IMR-90 (cell line): ENCODE results near the gene CYFIP2. TPM values are rescaled to one million over a fixed set of nuclear protein-coding genes. Genes with fewer than 3 reads are reported as not detected.

Experiments
- ATAC-seq: fragments of 200-7000 bp; cut with Tn5 transposase; 2 replicates; pipeline ENCODE4 v1.9.1; 2020; ENCODE audit warnings: low read depth, mild to moderate bottlenecking, moderate library complexity
- BruUV-seq: library from RNA; stranded (reverse); fragments of 400-500 nt; replicated peaks from 2 replicates; lab custom pipeline; 2021; lab: Mats Ljungman, UMichigan
- CTCF ChIA-PET: fragments of 300-600 bp; formaldehyde crosslinking; extraction: SDS; loops from one replicate; lab custom pipeline; 2021; ENCODE audit warnings: antibody characterized with exemption; lab: Yijun Ruan, JAX
- POLR2A ChIA-PET: fragments of 300-600 bp; sonication (Branson Sonifier 250); formaldehyde crosslinking; loops from one replicate; lab custom pipeline; 2022; ENCODE audit warnings: antibody characterized with exemption; ENCODE audit not compliant: unreplicated experiment; lab: Charles Lee
- DNase-seq: peaks from one replicate; pipeline ENCODE4 v3.0.0; 2013
- H2AFZ ChIP-seq: replicated peaks from 2 replicates; pipeline ENCODE3; 2013; ENCODE audit warnings: low read length, mild to moderate bottlenecking; ENCODE audit not compliant: poor library complexity
- H2AK5ac ChIP-seq: 2 replicates; pipeline ENCODE4 v1.6.1; 2013; ENCODE audit warnings: low read depth, low read length, inconsistent platforms
- H2AK9ac ChIP-seq: replicated peaks from 2 replicates; pipeline ENCODE3; 2013; ENCODE audit warnings: mild to moderate bottlenecking, low read depth, low read length, moderate library complexity; ENCODE audit not compliant: poor library complexity
- H2BK120ac ChIP-seq: 2 replicates; pipeline ENCODE4 v1.6.1; 2013; ENCODE audit warnings: low read depth, low read length, inconsistent platforms
- H2BK15ac ChIP-seq: 3 replicates; pipeline ENCODE4 v1.6.1; 2013; ENCODE audit warnings: low read depth, low read length, inconsistent platforms
- H2BK20ac ChIP-seq: 2 replicates; pipeline ENCODE4 v1.6.1; 2013; ENCODE audit warnings: low read depth, mild to moderate bottlenecking, inconsistent platforms, low read length, moderate library complexity
- H2BK5ac ChIP-seq: 2 replicates; pipeline ENCODE4 v1.6.1; 2013; ENCODE audit warnings: mild to moderate bottlenecking, low read depth, low read length, inconsistent platforms; ENCODE audit not compliant: poor library complexity, severe bottlenecking
- H3K14ac ChIP-seq: replicated peaks from 2 replicates; pipeline ENCODE4 v1.6.1; 2013; ENCODE audit warnings: low read depth, low read length, inconsistent platforms
- H3K18ac ChIP-seq: 2 replicates; pipeline ENCODE4 v1.6.1; 2013; ENCODE audit warnings: low read depth, low read length, control low read depth
- H3K23ac ChIP-seq: 2 replicates; pipeline ENCODE4 v1.6.1; 2013; ENCODE audit warnings: low read depth, low read length, inconsistent platforms
- H3K27ac ChIP-seq: 2 replicates; pipeline ENCODE4 v1.5.1; 2013; ENCODE audit warnings: mild to moderate bottlenecking, control low read depth, low read length; ENCODE audit not compliant: insufficient read depth
- H3K27me3 ChIP-seq: 2 replicates; pipeline ENCODE4 v1.6.1; 2013; ENCODE audit warnings: low read length; ENCODE audit not compliant: control insufficient read depth, insufficient read depth
- H3K36me3 ChIP-seq: 2 replicates; pipeline ENCODE4 v1.6.1; 2013; ENCODE audit warnings: low read length, mixed read lengths; ENCODE audit not compliant: control insufficient read depth, insufficient read depth
- H3K4ac ChIP-seq: 2 replicates; pipeline ENCODE4 v1.6.1; 2013; ENCODE audit warnings: low read depth, low read length, inconsistent platforms
- H3K4me1 ChIP-seq: 2 replicates; pipeline ENCODE4 v1.6.1; 2013; ENCODE audit warnings: low read length, mixed read lengths; ENCODE audit not compliant: control insufficient read depth, insufficient read depth
- H3K4me2 ChIP-seq: 2 replicates; pipeline ENCODE4 v1.6.1; 2013; ENCODE audit warnings: low read depth, mild to moderate bottlenecking, control low read depth, low read length, moderate library complexity
- H3K4me3 ChIP-seq: 2 replicates; pipeline ENCODE4 v1.5.1; 2013; ENCODE audit warnings: low read depth, mild to moderate bottlenecking, control low read depth, low read length, moderate library complexity; ENCODE audit not compliant: insufficient read depth
- H3K56ac ChIP-seq: 2 replicates; pipeline ENCODE4 v1.6.1; 2013; ENCODE audit warnings: low read length, inconsistent platforms; ENCODE audit not compliant: insufficient read depth; ENCODE audit errors: extremely low read depth
- H3K79me1 ChIP-seq, 2 experiments: 2 replicates each; pipeline ENCODE4 v1.6.1; 2013; ENCODE audit warnings: low read length in 2 of 2, inconsistent platforms in 1 of 2, low read depth in 1 of 2
- H3K9ac ChIP-seq: 2 replicates; pipeline ENCODE4 v1.6.1; 2013; ENCODE audit warnings: low read depth, low read length, control low read depth
- H3K9me1 ChIP-seq: 2 replicates; pipeline ENCODE4 v1.6.1; 2013; ENCODE audit warnings: low read length, inconsistent platforms; ENCODE audit not compliant: insufficient read depth
- H3K9me3 ChIP-seq: 2 replicates; pipeline ENCODE4 v1.6.1; 2013; ENCODE audit warnings: low read length; ENCODE audit not compliant: control insufficient read depth, insufficient read depth
- H4K20me1 ChIP-seq: 2 replicates; pipeline ENCODE4 v1.6.1; 2013; ENCODE audit warnings: low read length, inconsistent platforms; ENCODE audit not compliant: insufficient read depth
- H4K5ac ChIP-seq: 2 replicates; pipeline ENCODE4 v1.6.1; 2013; ENCODE audit warnings: mild to moderate bottlenecking, low read depth, low read length, control low read depth
- H4K8ac ChIP-seq, 2 experiments: 2 replicates each; pipeline ENCODE4 v1.6.1; 2013; ENCODE audit warnings: low read depth in 2 of 2, low read length in 2 of 2, control low read depth in 1 of 2, inconsistent platforms in 1 of 2
- H4K91ac ChIP-seq: 2 replicates; pipeline ENCODE4 v1.6.1; 2013; ENCODE audit warnings: low read depth, low read length, inconsistent platforms; ENCODE audit not compliant: insufficient read depth
- BHLHE40 ChIP-seq: fragments of 150-350 bp; IDR thresholded peaks from 2 replicates; pipeline ENCODE4 v1.6.1; 2016; ENCODE audit warnings: mild to moderate bottlenecking, low read depth, low read length
- CHD1 ChIP-seq: IDR thresholded peaks from 2 replicates; pipeline ENCODE4 v1.6.1; 2012; ENCODE audit warnings: low read depth, low read length, improper control_type of control experiment
- FOS ChIP-seq: fragments of 150-350 bp; IDR thresholded peaks from 2 replicates; pipeline ENCODE4 v1.6.1; 2016; ENCODE audit warnings: low read depth, low read length
- MAFK ChIP-seq: IDR thresholded peaks from 2 replicates; pipeline ENCODE4 v1.6.1; 2012; ENCODE audit warnings: low read depth, low read length, improper control_type of control experiment
- MXI1 ChIP-seq: IDR thresholded peaks from 2 replicates; pipeline ENCODE4 v1.6.1; 2012; ENCODE audit warnings: low read depth, mild to moderate bottlenecking, low read length, moderate library complexity, borderline replicate concordance
- POLR2A ChIP-seq: IDR thresholded peaks from 2 replicates; pipeline ENCODE4 v1.6.1; 2012; ENCODE audit warnings: mild to moderate bottlenecking, low read depth, low read length
- RAD21 ChIP-seq: IDR thresholded peaks from 2 replicates; pipeline ENCODE4 v1.6.1; 2012; ENCODE audit warnings: low read length, improper control_type of control experiment
- RCOR1 ChIP-seq: IDR thresholded peaks from 2 replicates; pipeline ENCODE4 v1.6.1; 2012; ENCODE audit warnings: mild to moderate bottlenecking, low read length, improper control_type of control experiment; ENCODE audit not compliant: insufficient replicate concordance
- RFX5 ChIP-seq: IDR thresholded peaks from 2 replicates; pipeline ENCODE4 v1.8.0; 2012; ENCODE audit warnings: low read depth, mild to moderate bottlenecking, low read length, moderate library complexity
- SMC3 ChIP-seq: fragments of 150-350 bp; IDR thresholded peaks from 2 replicates; pipeline ENCODE4 v1.6.1; 2016; ENCODE audit warnings: low read depth, mild to moderate bottlenecking, antibody characterized with exemption, low read length, moderate library complexity
- WGBS, 2 experiments: methylation state at CpG; one replicate each; pipeline versions ENCODE4 v1.1.5 to v1.1.7; 2013; ENCODE audit warnings: missing lambda C conversion rate in 2 of 2; ENCODE audit not compliant: insufficient read length in 1 of 2; ENCODE audit errors: extremely low coverage in 2 of 2; 5-methylcytosine and 5-hydroxymethylcytosine counted together
- dilution Hi-C: fragments of 300-500 bp; cut with HindIII; formaldehyde crosslinking; loops from one replicate; pipeline ENCODE4 v1.14.3; 2018; ENCODE audit warnings: low sequenced_read_pairs; ENCODE audit not compliant: unreplicated experiment
- in situ Hi-C: fragments of 300-500 bp; cut with MboI; formaldehyde crosslinking; loops from 3 replicates; pipeline ENCODE4 v1.14.3; 2019; ENCODE audit warnings: low sequenced_read_pairs, inconsistent platforms, mixed read lengths
- intact Hi-C: fragments of 100-400 bp; cut with micrococcal nuclease; formaldehyde crosslinking; loops from 2 replicates; pipeline ENCODE4 v1.10.0; 2022
- polyA plus RNA-seq, 3 experiments: library from polyadenylated mRNA; depleted of rRNA; stranded (reverse); fragments of >200 nt; gene quantifications; 2 replicates each; pipeline ENCODE4 v1.2.3, GENCODE V29; 2012; ENCODE audit warnings: low replicate concordance in 1 of 3
- total RNA-seq: library from RNA; depleted of rRNA; stranded (reverse); fragments of >200 nt; gene quantifications from 2 replicates; pipeline ENCODE4 v1.2.3, GENCODE V29; 2012

The CYFIP2 gene
- total and polyA plus RNA-seq, 2 of the 4 experiments (the other 2 are of a cell fraction): 6.8 to 13.4 TPM

GRCh38 chr5:157356576-157356975, 90.7 kb downstream of the CYFIP2 start:
- Histone ChIP-seq H4K5ac (no peak overlapping the region), H2BK20ac (no peak overlapping the region), H4K91ac (no peak overlapping the region), H3K56ac (no peak overlapping the region), H3K4me2 (no peak overlapping the region), H2AK9ac (no peak overlapping the region), H4K8ac (no peak overlapping the region), H3K27ac (no peak overlapping the region), H3K14ac (no peak overlapping the region; the same call in 1 of the 2 replicates), H2BK5ac (no peak overlapping the region), H2AK5ac (no peak overlapping the region), H3K79me1 (no peaks in the 10 kb centered on the region), H3K36me3 (no peaks in the 10 kb centered on the region), H2BK15ac (no peak overlapping the region), H2BK120ac (no peak overlapping the region), H3K4me1 (no peaks in the 10 kb centered on the region), H3K9me3 (no peaks in the 10 kb centered on the region), H3K9ac (no peak overlapping the region), H3K27me3 (no peaks in the 10 kb centered on the region), H3K9me1 (0 out of 2 replicates have a peak, but pooled peaks cover 4% of the 10 kb centered on the region), H3K18ac (no peak overlapping the region), H3K4ac (no peak overlapping the region), H3K23ac (no peak overlapping the region), H4K20me1 (no peaks in the 10 kb centered on the region), H3K4me3 (no peak overlapping the region), H2AFZ (no peak overlapping the region)
- ATAC-seq: no peak
- ChIA-PET POLR2A (no interaction called here), CTCF (no interaction called here)
- in situ Hi-C loops (loop anchor here (10.0 kb wide), 1 partner anchor 358 kb away; no protein-coding TSS in a partner anchor), intact Hi-C loops (no loop called here), dilution Hi-C loops (no loop called here)
- TF ChIP-seq SMC3 (no peak), POLR2A (no peak), BHLHE40 (no peak), FOS (no peak), RAD21 (no peak), RCOR1 (no peak), CHD1 (no peak), RFX5 (no peak), MXI1 (no peak), MAFK (no peak)
- 95% methylated on average over 3 of the region's 3 CpGs; no CpG with 5 or more reads in 1 of the 2 experiments for WGBS, 2 experiments
- no TSS peak for BruUV-seq
- no peak for DNase-seq
